ENCODE measurements around the gene MACC1. TPM values are rescaled to one million over a fixed set of nuclear protein-coding genes. Genes with fewer than 3 reads are reported as not detected.

Gene MACC1
- total RNA-seq, 2 experiments from 2014 or later: 0.05 TPM; not detected in 1

GRCh38 chr7:20102982-20103381, 114.2 kb downstream of the MACC1 start:
- no peaks in the 10 kb centered on the region for H3K27me3 Mint-ChIP-seq (ENCODE audit: low read depth)
- no peak for DNase-seq
- H3K4me1 Mint-ChIP-seq (ENCODE audit: low read depth): no peaks in the 10 kb centered on the region
- H3K27ac Mint-ChIP-seq: no peak overlapping the region
- no peaks in the 10 kb centered on the region for H3K9me3 Mint-ChIP-seq
- no peaks in the 10 kb centered on the region for H3K36me3 Mint-ChIP-seq (ENCODE audit: low read depth)
- CTCF ChIA-PET: no interaction called here
- intact Hi-C loops (cut with micrococcal nuclease): no loop called here
- no peak overlapping the region for H3K4me3 Mint-ChIP-seq

DNA sequence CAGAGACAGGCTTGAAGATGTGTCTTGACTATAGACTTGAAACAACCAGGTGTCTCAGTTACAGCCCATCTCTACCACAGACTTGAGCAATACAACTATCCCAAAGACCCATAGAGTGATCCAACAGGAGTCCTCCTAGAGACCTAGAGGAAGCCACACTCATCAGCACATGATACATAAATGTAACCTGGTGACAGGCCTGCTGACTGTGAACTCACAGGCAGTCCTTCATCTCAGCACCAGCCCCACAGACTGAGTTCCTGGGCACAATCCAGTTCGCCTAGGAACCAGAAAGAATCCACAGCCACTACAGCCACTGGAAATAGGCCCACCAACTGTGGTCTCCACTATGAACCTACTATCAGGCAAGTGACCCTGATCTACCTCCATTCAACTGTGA, 121.3 kb downstream of the MACC1 start:
- Mint-ChIP-seq H3K4me3 (no peak overlapping the region), H3K27me3 (ENCODE audit: low read depth) (no peaks in the 10 kb centered on the region), H3K36me3 (ENCODE audit: low read depth) (no peaks in the 10 kb centered on the region), H3K9me3 (peaks cover 24% of the 10 kb centered on the region), H3K4me1 (ENCODE audit: low read depth) (no peaks in the 10 kb centered on the region), H3K27ac (no peak overlapping the region)
- intact Hi-C loops (cut with micrococcal nuclease): no loop called here
- CTCF ChIA-PET: no interaction called here
- DNase-seq: no peak

GRCh38 chr7:20095436-20095835, 121.7 kb downstream of the MACC1 start:
- Mint-ChIP-seq H3K36me3 (ENCODE audit: low read depth) (no peaks in the 10 kb centered on the region), H3K9me3 (peaks cover 27% of the 10 kb centered on the region), H3K4me1 (ENCODE audit: low read depth) (no peaks in the 10 kb centered on the region), H3K27me3 (ENCODE audit: low read depth) (no peaks in the 10 kb centered on the region), H3K27ac (no peak overlapping the region), H3K4me3 (no peak overlapping the region)
- intact Hi-C loops (cut with micrococcal nuclease): no loop called here
- no peak for DNase-seq
- CTCF ChIA-PET: no interaction called here

- intact Hi-C loops (cut with micrococcal nuclease): no loop called here
- Mint-ChIP-seq H3K27ac (no peak overlapping the region), H3K36me3 (ENCODE audit: low read depth) (no peaks in the 10 kb centered on the region), H3K4me1 (ENCODE audit: low read depth) (no peaks in the 10 kb centered on the region), H3K9me3 (peaks cover 14% of the 10 kb centered on the region), H3K4me3 (no peak overlapping the region), H3K27me3 (ENCODE audit: low read depth) (no peaks in the 10 kb centered on the region)
- DNase-seq: no peak
- CTCF ChIA-PET: no interaction called here
Measured at GRCh38 chr7:20089431-20089830, 127.8 kb downstream of the MACC1 start.

- Mint-ChIP-seq H3K9me3 (no peaks in the 10 kb centered on the region), H3K4me1 (ENCODE audit: low read depth) (no peaks in the 10 kb centered on the region)
Measured at GRCh38 chr7:20085086-20085485, 132.1 kb downstream of the MACC1 start.

More at GRCh38 chr7:20085086-20085485, 132.1 kb downstream of the MACC1 start:
- intact Hi-C loops (cut with micrococcal nuclease): no loop called here
- Mint-ChIP-seq H3K27me3 (ENCODE audit: low read depth) (no peaks in the 10 kb centered on the region), H3K27ac (no peak overlapping the region), H3K36me3 (ENCODE audit: low read depth) (no peaks in the 10 kb centered on the region), H3K4me3 (no peak overlapping the region)
- CTCF ChIA-PET: no interaction called here
- DNase-seq: no peak

Other genes with a start within 250 kb of the MACC1 start
- not detected for gene ITGB8, start 113.5 kb upstream of the MACC1 start, total RNA-seq